Astrocyte (in vitro differentiated cells and primary cell): ENCODE measurements around the gene CHN2. TPM values are rescaled to one million over a fixed set of nuclear protein-coding genes. Genes with fewer than 3 reads are reported as not detected.

Experiments used
- DNase-seq: peaks from one replicate; pipeline ENCODE4 v3.0.0-alpha.2; 2010; ENCODE audit warnings: low read depth
- FAIRE-seq: peaks from 2 replicates; lab custom pipeline; 2011; peaks lifted over from hg19 to GRCh38; lab: Jason Lieb, UNC
- H2AFZ ChIP-seq: 2 replicates; pipeline ENCODE4 v1.6.0; 2012; ENCODE audit warnings: low read depth, low read length, inconsistent platforms
- H3K27ac ChIP-seq: 2 replicates; pipeline ENCODE4 v1.5.1; 2011; ENCODE audit warnings: low read depth, low read length, inconsistent platforms
- H3K27me3 ChIP-seq: 2 replicates; pipeline ENCODE4 v1.6.0; 2011; ENCODE audit warnings: low read length, inconsistent platforms; ENCODE audit not compliant: insufficient read depth
- H3K36me3 ChIP-seq: 2 replicates; pipeline ENCODE4 v1.5.1; 2011; ENCODE audit warnings: low read length, inconsistent platforms; ENCODE audit not compliant: insufficient read depth
- H3K4me1 ChIP-seq: 2 replicates; pipeline ENCODE4 v1.5.1; 2011; ENCODE audit warnings: low read length, inconsistent platforms; ENCODE audit not compliant: insufficient read depth
- H3K4me2 ChIP-seq: 2 replicates; pipeline ENCODE4 v1.6.0; 2012; ENCODE audit warnings: low read length, inconsistent platforms
- H3K4me3 ChIP-seq: 2 replicates; pipeline ENCODE4 v1.5.1; 2011; ENCODE audit warnings: low read depth, mild to moderate bottlenecking, low read length, inconsistent platforms; ENCODE audit not compliant: insufficient read depth
- H3K79me2 ChIP-seq: 2 replicates; pipeline ENCODE4 v1.6.0; 2012; ENCODE audit warnings: mild to moderate bottlenecking, low read length, inconsistent platforms; ENCODE audit not compliant: insufficient read depth
- H3K9ac ChIP-seq: 2 replicates; pipeline ENCODE4 v1.6.0; 2012; ENCODE audit warnings: mild to moderate bottlenecking, low read length, inconsistent platforms
- H3K9me3 ChIP-seq: 2 replicates; pipeline ENCODE4 v1.5.1; 2012; ENCODE audit warnings: low read depth, mild to moderate bottlenecking, low read length, inconsistent platforms; ENCODE audit not compliant: insufficient read depth
- H4K20me1 ChIP-seq: 2 replicates; pipeline ENCODE4 v1.6.0; 2012; ENCODE audit warnings: low read length, inconsistent platforms; ENCODE audit not compliant: insufficient read depth
- H3K27ac Mint-ChIP-seq: one replicate; pipeline ENCODE4 v1.8.0; 2021; ENCODE audit warnings: mild to moderate bottlenecking, mixed read lengths; ENCODE audit not compliant: unreplicated experiment
- H3K27me3 Mint-ChIP-seq: one replicate; pipeline ENCODE4 v1.8.0; 2021; ENCODE audit warnings: low read depth, mixed read lengths; ENCODE audit not compliant: unreplicated experiment
- H3K36me3 Mint-ChIP-seq: one replicate; pipeline ENCODE4 v1.8.0; 2021; ENCODE audit warnings: low read depth, mixed read lengths; ENCODE audit not compliant: unreplicated experiment
- H3K4me1 Mint-ChIP-seq: one replicate; pipeline ENCODE4 v1.8.0; 2021; ENCODE audit warnings: low read depth, mixed read lengths; ENCODE audit not compliant: unreplicated experiment
- H3K4me3 Mint-ChIP-seq: one replicate; pipeline ENCODE4 v1.8.0; 2021; ENCODE audit warnings: mild to moderate bottlenecking, moderate library complexity, mixed read lengths; ENCODE audit not compliant: unreplicated experiment
- H3K9me3 Mint-ChIP-seq: one replicate; pipeline ENCODE4 v1.8.0; 2021; ENCODE audit warnings: mild to moderate bottlenecking, mixed read lengths; ENCODE audit not compliant: unreplicated experiment
- EZH2 ChIP-seq: IDR thresholded peaks from 2 replicates; pipeline ENCODE4 v1.6.1; 2012; ENCODE audit warnings: mild to moderate bottlenecking, low read length, inconsistent platforms; ENCODE audit not compliant: insufficient read depth
- total RNA-seq: library from RNA; stranded (reverse); gene quantifications from 2 replicates; pipeline ENCODE4 v1.2.1, GENCODE V29; 2021
- TF ChIP-seq, protein P1 (sequence below): IDR thresholded peaks from 2 replicates; pipeline ENCODE4 v1.5.1; 2011; ENCODE audit warnings: low read depth, mild to moderate bottlenecking, inconsistent platforms, low read length, moderate library complexity; ENCODE audit not compliant: insufficient read depth

The CHN2 gene
- total RNA-seq, 1 donor from 2014 or later = 2.5 TPM

DNA sequence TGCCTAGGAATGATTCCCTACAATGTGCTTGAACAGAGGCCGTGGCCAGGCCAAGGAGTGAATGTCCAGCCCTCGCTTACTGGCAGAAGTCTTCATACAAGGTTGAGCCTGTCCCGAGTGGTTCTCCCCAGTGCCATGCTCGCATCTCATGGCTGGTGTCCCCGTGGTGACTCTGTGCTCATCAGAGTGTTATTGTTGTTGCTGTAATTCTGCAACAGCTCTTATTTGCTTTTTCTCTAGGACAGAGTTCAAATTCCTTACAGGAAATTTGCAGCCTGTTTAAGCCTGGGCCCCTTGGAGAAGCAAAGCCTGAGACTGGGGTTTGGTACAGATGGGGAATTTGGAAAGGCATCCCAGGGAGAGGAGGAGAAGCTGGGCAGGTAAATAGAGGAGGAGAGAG lies 211.3 kb downstream of the CHN2 start:
- no peak for TF ChIP-seq EZH2
- TF ChIP-seq, protein P1, sequence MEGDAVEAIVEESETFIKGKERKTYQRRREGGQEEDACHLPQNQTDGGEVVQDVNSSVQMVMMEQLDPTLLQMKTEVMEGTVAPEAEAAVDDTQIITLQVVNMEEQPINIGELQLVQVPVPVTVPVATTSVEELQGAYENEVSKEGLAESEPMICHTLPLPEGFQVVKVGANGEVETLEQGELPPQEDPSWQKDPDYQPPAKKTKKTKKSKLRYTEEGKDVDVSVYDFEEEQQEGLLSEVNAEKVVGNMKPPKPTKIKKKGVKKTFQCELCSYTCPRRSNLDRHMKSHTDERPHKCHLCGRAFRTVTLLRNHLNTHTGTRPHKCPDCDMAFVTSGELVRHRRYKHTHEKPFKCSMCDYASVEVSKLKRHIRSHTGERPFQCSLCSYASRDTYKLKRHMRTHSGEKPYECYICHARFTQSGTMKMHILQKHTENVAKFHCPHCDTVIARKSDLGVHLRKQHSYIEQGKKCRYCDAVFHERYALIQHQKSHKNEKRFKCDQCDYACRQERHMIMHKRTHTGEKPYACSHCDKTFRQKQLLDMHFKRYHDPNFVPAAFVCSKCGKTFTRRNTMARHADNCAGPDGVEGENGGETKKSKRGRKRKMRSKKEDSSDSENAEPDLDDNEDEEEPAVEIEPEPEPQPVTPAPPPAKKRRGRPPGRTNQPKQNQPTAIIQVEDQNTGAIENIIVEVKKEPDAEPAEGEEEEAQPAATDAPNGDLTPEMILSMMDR = no peak
- Mint-ChIP-seq H3K27ac (no peak overlapping the region), H3K9me3 (no peaks in the 10 kb centered on the region), H3K4me1 (no peaks in the 10 kb centered on the region), H3K4me3 (no peak overlapping the region), H3K27me3 (peaks cover 19% of the 10 kb centered on the region), H3K36me3 (no peaks in the 10 kb centered on the region)
- Histone ChIP-seq H4K20me1 (no peaks in the 10 kb centered on the region), H3K4me1 (no peaks in the 10 kb centered on the region), H3K4me3 (no peak overlapping the region), H3K79me2 (no peaks in the 10 kb centered on the region), H3K4me2 (no peak overlapping the region), H3K36me3 (no peaks in the 10 kb centered on the region), H3K27me3 (peaks cover 3% of the 10 kb centered on the region), H3K9ac (no peak overlapping the region), H3K27ac (no peak overlapping the region), H2AFZ (no peak overlapping the region), H3K9me3 (no peaks in the 10 kb centered on the region)
- DNase-seq (no peak), FAIRE-seq (no peak)

DNA sequence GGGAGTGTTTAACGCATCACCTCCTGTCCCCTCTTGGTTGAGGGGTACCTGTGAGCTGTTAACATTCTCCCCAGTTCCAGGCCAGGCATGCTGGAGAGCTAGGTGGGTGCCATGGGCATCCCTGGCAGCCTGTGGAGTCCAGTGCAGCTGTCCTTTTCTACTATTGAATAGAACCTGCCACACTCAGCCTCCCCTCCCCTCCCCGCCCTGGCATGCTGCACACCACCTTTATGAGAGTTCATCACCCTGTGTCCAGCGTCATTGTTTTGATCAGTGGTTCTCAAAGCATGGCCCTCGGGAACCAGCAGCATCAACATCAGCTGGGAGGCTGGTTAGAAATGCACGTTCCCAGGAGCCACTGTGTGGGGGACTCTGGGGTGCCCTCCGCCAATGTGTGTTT lies 211.8 kb downstream of the CHN2 start:
- no peaks in the 10 kb centered on the region for H3K9me3 ChIP-seq
- TF ChIP-seq EZH2 = no peak
- TF ChIP-seq, protein P1 = no peak
- Mint-ChIP-seq H3K4me1 (no peaks in the 10 kb centered on the region), H3K27me3 (peaks cover 19% of the 10 kb centered on the region), H3K4me3 (no peak overlapping the region), H3K36me3 (no peaks in the 10 kb centered on the region), H3K9me3 (no peaks in the 10 kb centered on the region), H3K27ac (no peak overlapping the region)
- no peak overlapping the region for H3K27ac ChIP-seq
- no peaks in the 10 kb centered on the region for H3K4me1 ChIP-seq
- H3K79me2 ChIP-seq = no peaks in the 10 kb centered on the region
- no peak overlapping the region for H3K9ac ChIP-seq
- FAIRE-seq (no peak), DNase-seq (no peak)
- peaks cover 3% of the 10 kb centered on the region for H3K27me3 ChIP-seq
- no peaks in the 10 kb centered on the region for H4K20me1 ChIP-seq
- H3K36me3 ChIP-seq = no peaks in the 10 kb centered on the region
- no peak overlapping the region for H2AFZ ChIP-seq
- H3K4me2 ChIP-seq = no peak overlapping the region
- no peak overlapping the region for H3K4me3 ChIP-seq

DNA sequence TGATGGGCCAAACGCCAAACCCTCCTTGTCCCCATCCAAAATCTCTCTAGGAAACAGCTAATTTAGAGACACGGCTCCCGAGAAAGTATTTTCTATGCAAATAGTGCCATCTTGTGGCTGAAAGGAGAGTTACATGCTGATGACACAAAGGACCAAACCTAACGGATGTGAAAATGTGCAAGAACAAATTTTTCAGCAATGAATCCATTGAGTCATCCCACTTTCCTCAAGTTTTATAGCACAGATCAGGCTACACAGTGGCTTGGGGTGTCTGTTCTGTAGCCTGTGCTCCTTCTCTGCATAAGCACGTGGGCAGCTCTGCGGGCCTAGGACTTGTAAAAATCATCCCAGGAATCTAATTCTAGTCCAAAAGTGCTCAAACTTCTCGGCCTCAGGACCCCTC lies 214.3 kb downstream of the CHN2 start:
- Histone ChIP-seq H3K36me3 (no peaks in the 10 kb centered on the region), H3K79me2 (no peaks in the 10 kb centered on the region), H2AFZ (no peak overlapping the region), H3K27me3 (peaks cover 3% of the 10 kb centered on the region), H3K27ac (no peak overlapping the region), H3K4me2 (no peak overlapping the region), H3K9ac (no peak overlapping the region), H3K4me1 (no peaks in the 10 kb centered on the region), H3K9me3 (no peaks in the 10 kb centered on the region), H4K20me1 (no peaks in the 10 kb centered on the region), H3K4me3 (no peak overlapping the region)
- no peak overlapping the region for H3K27ac Mint-ChIP-seq
- H3K4me1 Mint-ChIP-seq = no peaks in the 10 kb centered on the region
- DNase-seq (peak; percentile 40), FAIRE-seq (peak; percentile 96)
- H3K9me3 Mint-ChIP-seq = no peaks in the 10 kb centered on the region
- TF ChIP-seq EZH2 = no peak
- TF ChIP-seq, protein P1 = peak; percentile 85
- H3K27me3 Mint-ChIP-seq = peaks cover 19% of the 10 kb centered on the region
- no peaks in the 10 kb centered on the region for H3K36me3 Mint-ChIP-seq
- no peak overlapping the region for H3K4me3 Mint-ChIP-seq
